Endothelial cell of umbilical vein (primary cell): ENCODE measurements around the gene PRKAG2. TPM values are rescaled to one million over a fixed set of nuclear protein-coding genes. Genes with fewer than 3 reads are reported as not detected.

Experiments
- BruUV-seq: library from RNA; stranded (reverse); fragments of 400-500 nt; replicated peaks from 2 replicates; lab custom pipeline; 2021; lab: Mats Ljungman, UMichigan
- CTCF ChIA-PET: fragments of 300-600, 350-600 bp; sonication (Branson Sonifier 250); formaldehyde crosslinking; loops from one replicate; lab custom pipeline; 2021; ENCODE audit warnings: antibody characterized with exemption, inconsistent platforms; lab: Charles Lee
- POLR2A ChIA-PET: fragments of 300-600, 350-600 bp; sonication (Branson Sonifier 250); formaldehyde crosslinking; loops from one replicate; lab custom pipeline; 2021; ENCODE audit warnings: antibody characterized with exemption, inconsistent platforms; lab: Charles Lee
- DNase-seq: peaks from one replicate; pipeline ENCODE4 v3.0.0-alpha.2; 2011; ENCODE audit warnings: low read depth, low spot score
- FAIRE-seq: peaks from 2 replicates; lab custom pipeline; 2011; peaks lifted over from hg19 to GRCh38; lab: Jason Lieb, UNC
- H2AFZ ChIP-seq: 2 replicates; pipeline ENCODE4 v1.6.0; 2012; ENCODE audit warnings: low read depth, low read length, control low read depth, inconsistent platforms
- H3K27ac ChIP-seq: 2 replicates; pipeline ENCODE4 v1.5.1; 2011; ENCODE audit warnings: low read depth, mild to moderate bottlenecking, control low read depth, low read length, moderate library complexity; ENCODE audit not compliant: insufficient read depth
- H3K27me3 ChIP-seq, 2 experiments: 2 replicates each; pipeline versions ENCODE4 v1.6.0 to v1.6.1; 2011; ENCODE audit warnings: low read length in 2 of 2, mixed read lengths in 1 of 2; ENCODE audit not compliant: control insufficient read depth in 2 of 2, insufficient read depth in 2 of 2
- H3K36me3 ChIP-seq, 2 experiments: 2 replicates in 1 of 2; 3 replicates in 1 of 2; pipeline ENCODE4 v1.5.1; 2011; ENCODE audit warnings: low read length in 2 of 2, mild to moderate bottlenecking in 1 of 2, moderate library complexity in 1 of 2; ENCODE audit not compliant: control insufficient read depth in 2 of 2, insufficient read depth in 2 of 2; ENCODE audit errors: extremely low read depth in 1 of 2
- H3K4me1 ChIP-seq: 3 replicates; pipeline ENCODE4 v1.5.1; 2011; ENCODE audit warnings: mild to moderate bottlenecking, low read length; ENCODE audit not compliant: control insufficient read depth, insufficient read depth; ENCODE audit errors: extremely low read depth
- H3K4me2 ChIP-seq: 2 replicates; pipeline ENCODE4 v1.6.1; 2011; ENCODE audit warnings: low read length, control low read depth, mixed read lengths; ENCODE audit not compliant: insufficient read depth
- H3K4me3 ChIP-seq, 3 experiments: fragments of 200-600 bp in 1 of 3; sonication (generic), shearing (Covaris generic) in 1 of 3; replicated peaks in 1 of 3; 2 replicates each; pipeline ENCODE4 v1.5.1; 2011 to 2016; ENCODE audit warnings: control low read depth in 3 of 3, low read length in 3 of 3, mild to moderate bottlenecking in 2 of 3, inconsistent platforms in 1 of 3, low read depth in 1 of 3, moderate library complexity in 1 of 3; ENCODE audit not compliant: insufficient read depth in 1 of 3
- H3K79me2 ChIP-seq: 2 replicates; pipeline ENCODE4 v1.6.0; 2012; ENCODE audit warnings: low read length, inconsistent platforms; ENCODE audit not compliant: control insufficient read depth, insufficient read depth
- H3K9ac ChIP-seq: replicated peaks from 2 replicates; pipeline ENCODE3; 2011; ENCODE audit warnings: low read length, control low read depth; ENCODE audit not compliant: insufficient read depth; ENCODE audit errors: extremely low read depth
- H3K9me1 ChIP-seq: replicated peaks from 3 replicates; pipeline ENCODE4 v1.6.0; 2011; ENCODE audit warnings: mild to moderate bottlenecking, low read length; ENCODE audit not compliant: control insufficient read depth, insufficient read depth; ENCODE audit errors: extremely low read depth
- H3K9me3 ChIP-seq: replicated peaks from 2 replicates; pipeline ENCODE4 v1.5.1; 2012; ENCODE audit warnings: low read length, inconsistent platforms; ENCODE audit not compliant: control insufficient read depth, insufficient read depth
- H4K20me1 ChIP-seq: replicated peaks from 2 replicates; pipeline ENCODE3; 2011; ENCODE audit warnings: mild to moderate bottlenecking, low read length; ENCODE audit not compliant: control insufficient read depth, insufficient read depth; ENCODE audit errors: extremely low read depth
- EZH2 ChIP-seq: IDR thresholded peaks from 2 replicates; pipeline ENCODE4 v1.6.1; 2012; ENCODE audit warnings: borderline replicate concordance, low read depth, mild to moderate bottlenecking, moderate library complexity, low read length, inconsistent platforms; ENCODE audit not compliant: severe bottlenecking
- FOS ChIP-seq: IDR thresholded peaks from 2 replicates; pipeline ENCODE4 v1.6.1; 2011; ENCODE audit warnings: mild to moderate bottlenecking, low read length, moderate library complexity, borderline replicate concordance; ENCODE audit not compliant: insufficient read depth
- GATA2 ChIP-seq: IDR thresholded peaks from 2 replicates; pipeline ENCODE4 v1.7.0; 2011; ENCODE audit warnings: low read depth, mild to moderate bottlenecking, moderate library complexity, mixed read lengths, low read length; ENCODE audit not compliant: insufficient read length, insufficient read depth
- JUN ChIP-seq: IDR thresholded peaks from 2 replicates; pipeline ENCODE4 v1.6.1; 2011; ENCODE audit warnings: borderline replicate concordance, low read depth; ENCODE audit not compliant: insufficient read length, insufficient read depth
- MYC ChIP-seq: IDR thresholded peaks from one replicate; pipeline ENCODE4 v1.6.1; 2011; ENCODE audit warnings: mild to moderate bottlenecking, low read depth, low read length
- POLR2A ChIP-seq: IDR thresholded peaks from 2 replicates; pipeline ENCODE4 v1.6.1; 2012; ENCODE audit warnings: low read depth, mild to moderate bottlenecking, control low read depth, low read length
- POLR2AphosphoS5 ChIP-seq: IDR thresholded peaks from 2 replicates; pipeline ENCODE4 v1.6.1; 2012; ENCODE audit warnings: low read depth, mild to moderate bottlenecking, control low read depth, low read length, moderate library complexity; ENCODE audit not compliant: insufficient read depth
- dilution Hi-C: fragments of 300-500 bp; cut with MboI; formaldehyde crosslinking; loops from one replicate; pipeline ENCODE4 v1.15.0; 2019; ENCODE audit warnings: low sequenced_read_pairs; ENCODE audit not compliant: extremely low pct_ligation_motif_present
- intact Hi-C: fragments of 100-400 bp; cut with micrococcal nuclease; formaldehyde crosslinking; loops from one replicate; pipeline ENCODE4 v1.10.0; 2022
- polyA plus RNA-seq, 4 experiments: library from polyadenylated mRNA; depleted of rRNA in 3 of 4; stranded (reverse) in 3 of 4; unstranded in 1 of 4; fragments of >200 nt; gene quantifications; 2 replicates each; pipeline versions ENCODE4 v1.2.1 to v1.2.3, GENCODE V29; 2011 to 2012; ENCODE audit warnings: missing spikeins in 1 of 4
- total RNA-seq: library from RNA; stranded (reverse); gene quantifications from 2 replicates; pipeline ENCODE4 v1.2.3, GENCODE V29; 2021
- TF ChIP-seq, protein P1 (sequence below): IDR thresholded peaks from 2 replicates; pipeline ENCODE4 v1.6.1; 2011; ENCODE audit not compliant: insufficient read depth, insufficient read length
- TF ChIP-seq, protein P2 (sequence below), 2 donors: IDR thresholded peaks; 1 replicate in 1 of 2; 2 replicates in 1 of 2; pipeline ENCODE4 v1.5.1; 2011; ENCODE audit warnings: low read length in 2 of 2, mild to moderate bottlenecking in 2 of 2, moderate library complexity in 2 of 2, control low read depth in 1 of 2, inconsistent platforms in 1 of 2, low read depth in 1 of 2; ENCODE audit not compliant: insufficient read depth in 1 of 2; ENCODE audit errors: extremely low read depth in 1 of 2

PRKAG2 gene
- total and polyA plus RNA-seq, 2 donors (not counting 3 experiments of a cell fraction or from before 2014, with no cell fraction given): 19.3 to 51.5 TPM

DNA sequence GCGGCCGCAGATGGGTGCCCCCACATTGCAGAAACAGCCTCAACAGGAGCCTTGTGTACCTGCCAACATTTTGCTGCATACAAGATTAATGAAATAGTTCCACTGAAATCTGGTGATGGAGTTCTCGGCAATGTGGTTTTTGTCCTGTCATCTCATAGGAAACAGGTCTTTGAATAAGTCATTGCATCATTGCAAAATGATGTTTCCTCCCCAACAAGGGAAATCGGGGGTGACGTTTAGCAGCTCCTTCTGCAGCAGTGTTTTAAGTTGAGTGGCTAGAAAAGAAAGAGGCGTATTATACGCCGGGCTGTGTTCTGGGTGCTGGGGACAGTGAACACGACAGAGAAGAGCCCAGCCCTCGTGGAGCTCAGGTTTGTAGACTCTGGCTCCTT is 177.0 kb downstream of the PRKAG2 start:
- no TSS peak for BruUV-seq
- Histone ChIP-seq H3K27ac (no peak overlapping the region), H3K79me2 (no peaks in the 10 kb centered on the region), H2AFZ (no peak overlapping the region), H3K9ac (no peak overlapping the region), H3K9me1 (no peaks in the 10 kb centered on the region), H3K4me3 (no peak overlapping the region), H3K27me3 (no peaks in the 10 kb centered on the region), H4K20me1 (no peaks in the 10 kb centered on the region), H3K36me3 (no peaks in the 10 kb centered on the region), H3K4me2 (no peak overlapping the region), H3K4me1 (no peaks in the 10 kb centered on the region), H3K9me3 (no peaks in the 10 kb centered on the region)
- TF ChIP-seq FOS: no peak
- TF ChIP-seq, protein P1, sequence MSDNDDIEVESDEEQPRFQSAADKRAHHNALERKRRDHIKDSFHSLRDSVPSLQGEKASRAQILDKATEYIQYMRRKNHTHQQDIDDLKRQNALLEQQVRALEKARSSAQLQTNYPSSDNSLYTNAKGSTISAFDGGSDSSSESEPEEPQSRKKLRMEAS: no peak
- TF ChIP-seq, protein P2, sequence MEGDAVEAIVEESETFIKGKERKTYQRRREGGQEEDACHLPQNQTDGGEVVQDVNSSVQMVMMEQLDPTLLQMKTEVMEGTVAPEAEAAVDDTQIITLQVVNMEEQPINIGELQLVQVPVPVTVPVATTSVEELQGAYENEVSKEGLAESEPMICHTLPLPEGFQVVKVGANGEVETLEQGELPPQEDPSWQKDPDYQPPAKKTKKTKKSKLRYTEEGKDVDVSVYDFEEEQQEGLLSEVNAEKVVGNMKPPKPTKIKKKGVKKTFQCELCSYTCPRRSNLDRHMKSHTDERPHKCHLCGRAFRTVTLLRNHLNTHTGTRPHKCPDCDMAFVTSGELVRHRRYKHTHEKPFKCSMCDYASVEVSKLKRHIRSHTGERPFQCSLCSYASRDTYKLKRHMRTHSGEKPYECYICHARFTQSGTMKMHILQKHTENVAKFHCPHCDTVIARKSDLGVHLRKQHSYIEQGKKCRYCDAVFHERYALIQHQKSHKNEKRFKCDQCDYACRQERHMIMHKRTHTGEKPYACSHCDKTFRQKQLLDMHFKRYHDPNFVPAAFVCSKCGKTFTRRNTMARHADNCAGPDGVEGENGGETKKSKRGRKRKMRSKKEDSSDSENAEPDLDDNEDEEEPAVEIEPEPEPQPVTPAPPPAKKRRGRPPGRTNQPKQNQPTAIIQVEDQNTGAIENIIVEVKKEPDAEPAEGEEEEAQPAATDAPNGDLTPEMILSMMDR (IDR thresholded peaks at IDR 0.05; ENCODE audit: extremely low read depth in 1 of 2, insufficient read depth in 1 of 2, low read depth in 1 of 2, low read length in 2 of 2): no peak
- no peak for TF ChIP-seq EZH2
- no peak for TF ChIP-seq JUN
- TF ChIP-seq MYC: no peak
- no peak for TF ChIP-seq GATA2
- no peak for TF ChIP-seq POLR2AphosphoS5
- no peak for TF ChIP-seq POLR2A
- POLR2A ChIA-PET: no interaction called here
- dilution Hi-C loops (no loop called here), intact Hi-C loops (no loop called here)
- CTCF ChIA-PET: no interaction called here
- DNase-seq (no peak), FAIRE-seq (no peak)
